ENCODE measurements around the gene FTCD.

- TF ChIP-seq CTCF (IDR thresholded peaks at IDR 0.05; ENCODE audit: borderline replicate concordance, extremely low read depth, low read length, poor library complexity, severe bottlenecking) (no peak), EZH2 (IDR thresholded peaks at IDR 0.05; ENCODE audit: borderline replicate concordance, low read depth, low read length, severe bottlenecking) (no peak)
Observed at GRCh38 chr21:46160907-46161632, 5.7 kb upstream of the FTCD start.

Data from DND-41 (cell line).